ENCODE measurements around the gene LRP5. TPM values are rescaled to one million over a fixed set of nuclear protein-coding genes. Genes with fewer than 3 reads are reported as not detected.

LRP5 gene
- total and polyA plus RNA-seq, 9 of the 15 experiments (the other 6 are each of a cell fraction or from before 2014, with no cell fraction given): 0.48 to 44.2 (median 13.5) TPM

DNA sequence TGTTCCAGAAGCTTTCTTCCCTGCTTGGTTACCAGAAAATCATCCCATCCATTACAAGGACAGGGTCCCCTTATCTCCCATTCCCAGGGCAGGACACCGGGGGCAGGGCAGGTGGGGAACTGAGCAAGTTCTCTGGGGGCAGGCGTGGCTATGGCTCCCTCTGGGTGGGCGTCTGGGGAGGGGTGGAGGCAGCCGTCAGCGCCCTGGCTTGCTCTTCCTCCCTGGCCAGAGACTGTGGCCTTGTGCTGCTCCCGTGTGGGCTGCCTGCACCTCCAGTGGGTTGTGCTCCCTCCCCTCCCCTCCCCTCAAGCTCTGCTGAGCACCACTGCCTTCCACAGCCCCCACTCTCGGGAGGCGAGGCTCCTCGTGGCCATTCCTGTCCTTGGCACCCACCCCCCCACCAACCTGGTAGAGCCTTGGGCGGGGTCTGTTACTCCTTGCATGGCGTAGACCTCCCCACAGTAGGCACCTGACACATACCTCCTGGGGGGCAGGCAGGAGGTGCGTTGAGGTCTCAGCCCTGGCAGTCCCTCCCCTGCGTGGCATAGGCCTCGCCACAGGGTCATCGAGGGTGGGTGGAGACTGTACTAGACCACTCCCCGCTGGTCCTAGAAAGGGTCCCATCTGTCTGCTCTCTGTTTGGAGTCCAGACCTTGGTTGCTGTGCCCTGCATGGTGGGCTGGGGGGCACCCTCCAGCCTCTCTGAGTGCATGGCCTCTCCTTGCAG, 123.9 kb downstream of the LRP5 start:
- intact Hi-C loops (cut with micrococcal nuclease): no loop called here
- no peak for FAIRE-seq
- ChIA-PET CTCF (ENCODE audit: low intra/inter-chr PET ratio) (no interaction called here), POLR2A (interaction anchor here (0.6 to 1.0 kb wide), 2 partner anchors 26 to 60 kb away, joined by 3 read pairs; no protein-coding TSS in a partner anchor)
- peaks cover 15 to 51% of the 10 kb centered on the region in 2 experiments; a peak in 4 of 5 replicates for H3K4me1 ChIP-seq (replicated peaks in 1 of 2; ENCODE audit: control insufficient read depth in 2 of 2, insufficient read depth in 2 of 2, low read length in 2 of 2)
- in situ Hi-C loops (cut with MboI): no loop called here
- TF ChIP-seq, protein P1, sequence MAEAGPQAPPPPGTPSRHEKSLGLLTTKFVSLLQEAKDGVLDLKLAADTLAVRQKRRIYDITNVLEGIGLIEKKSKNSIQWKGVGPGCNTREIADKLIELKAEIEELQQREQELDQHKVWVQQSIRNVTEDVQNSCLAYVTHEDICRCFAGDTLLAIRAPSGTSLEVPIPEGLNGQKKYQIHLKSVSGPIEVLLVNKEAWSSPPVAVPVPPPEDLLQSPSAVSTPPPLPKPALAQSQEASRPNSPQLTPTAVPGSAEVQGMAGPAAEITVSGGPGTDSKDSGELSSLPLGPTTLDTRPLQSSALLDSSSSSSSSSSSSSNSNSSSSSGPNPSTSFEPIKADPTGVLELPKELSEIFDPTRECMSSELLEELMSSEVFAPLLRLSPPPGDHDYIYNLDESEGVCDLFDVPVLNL (CRISPR knock-in tag; IDR thresholded peaks at IDR 0.05; ENCODE audit: low read depth): no peak
- TF ChIP-seq HMGN3 (IDR thresholded peaks at IDR 0.05; ENCODE audit: borderline replicate concordance, extremely low read depth, insufficient read length, low read depth, low read length) (peak; percentile 36), FOXA1 (IDR thresholded peaks at IDR 0.05; ENCODE audit: borderline replicate concordance) (no peak), ZNF518B (CRISPR knock-in tag; IDR thresholded peaks at IDR 0.05) (no peak)
- no peaks in the 10 kb centered on the region for H3K79me2 ChIP-seq (ENCODE audit: control insufficient read depth, insufficient read depth, low read length)
- H3K36me3 ChIP-seq (ENCODE audit: control insufficient read depth, insufficient read depth, low read length): peaks cover 67% of the 10 kb centered on the region; the same call in 2 of the 3 replicates
- H3K9ac ChIP-seq (ENCODE audit: insufficient read depth in 1 of 2, low read depth in 2 of 2, low read length in 2 of 2): peak overlapping the region in 1 of 2 experiments; percentile 73; a peak in 3 of 4 replicates
- no peak overlapping the region for H2AFZ ChIP-seq (ENCODE audit: low read depth, low read length)
- ATAC-seq: no peak
- H3K4me3 ChIP-seq: no peak overlapping the region
- WGBS (ENCODE audit: insufficient coverage, low coverage, missing lambda C conversion rate): 75% methylated on average over 7 of the region's 16 CpGs
- no peaks in the 10 kb centered on the region for H3K27me3 ChIP-seq (ENCODE audit: control insufficient read depth in 2 of 2, insufficient read depth in 2 of 2, low read length in 2 of 2)
- BruUV-seq (replicated peaks): no TSS peak
- DNase-seq (ENCODE audit: extremely low read depth in 1 of 4, low spot score in 3 of 4): no peak
- H3K9me1 ChIP-seq (ENCODE audit: control insufficient read depth, insufficient read depth, low read length): peaks cover 12% of the 10 kb centered on the region
- H3K4me2 ChIP-seq (ENCODE audit: insufficient read depth, low read length): no peak overlapping the region
- H3K9me3 ChIP-seq (replicated peaks; ENCODE audit: control insufficient read depth, insufficient read depth, low read depth, low read length): no peaks in the 10 kb centered on the region
- H4K20me1 ChIP-seq (replicated peaks; ENCODE audit: control insufficient read depth, insufficient read depth, low read length): no peaks in the 10 kb centered on the region; the same call in 1 of the 2 replicates
- peak overlapping the region; percentile 79; the same call in 2 of the 3 replicates for H3K27ac ChIP-seq (ENCODE audit: extremely low read depth, low read depth, low read length)

All from K562 (cell line).